K562 (cell line): ENCODE data around the gene KPNA4. TPM values are rescaled to one million over a fixed set of nuclear protein-coding genes. Genes with fewer than 3 reads are reported as not detected.

Source experiments
- AFF1 ChIP-seq, 2 experiments: fragments of 450-650 bp; IDR thresholded peaks; 2 replicates each; pipeline ENCODE4 v1.6.1; 2018; ENCODE audit warnings: mild to moderate bottlenecking in 2 of 2, low read depth in 1 of 2; ENCODE audit not compliant: partially characterized antibody in 2 of 2
- CBX5 ChIP-seq: IDR thresholded peaks from 2 replicates; pipeline ENCODE4 v1.6.1; 2014; ENCODE audit warnings: low read depth, borderline replicate concordance
- CHAMP1 ChIP-seq: fragments of 450-650 bp; IDR thresholded peaks from 2 replicates; pipeline ENCODE4 v1.6.1; 2016; ENCODE audit warnings: mild to moderate bottlenecking
- CTCF ChIP-seq, 3 experiments: IDR thresholded peaks in 2 of 3; conservative IDR thresholded peaks in 1 of 3; 2 replicates each; pipeline ENCODE4 v1.5.1; 2011 to 2012; ENCODE audit warnings: low read length in 3 of 3, mild to moderate bottlenecking in 3 of 3, control low read depth in 2 of 3, improper control_type of control experiment in 1 of 3, inconsistent platforms in 1 of 3, low read depth in 1 of 3, mixed read lengths in 1 of 3, moderate library complexity in 1 of 3; ENCODE audit not compliant: insufficient read depth in 2 of 3
- ELF1 ChIP-seq: fragments of 200-800 bp; sonication (Bioruptor generic); IDR thresholded peaks from 2 replicates; pipeline ENCODE4 v1.6.1; 2016; ENCODE audit warnings: missing genetic modification characterization, missing compliant biosample characterization
- FIP1L1 ChIP-seq: fragments of 200-400 bp; formaldehyde crosslinking; IDR thresholded peaks from 2 replicates; pipeline ENCODE4 v1.6.1; 2018; ENCODE audit warnings: mild to moderate bottlenecking, low read depth, low read length; ENCODE audit not compliant: poor library complexity, severe bottlenecking
- ID3 ChIP-seq, 2 experiments: fragments of 250-450 bp in 1 of 2; fragments of 450-650 bp in 1 of 2; sonication (Bioruptor Pico) in 1 of 2; IDR thresholded peaks; 2 replicates each; pipeline versions ENCODE4 v1.6.1 to v1.8.0; 2016 to 2021; ENCODE audit warnings: mild to moderate bottlenecking in 2 of 2, moderate library complexity in 2 of 2, missing compliant biosample characterization in 1 of 2, missing genetic modification characterization in 1 of 2
- MBD1 ChIP-seq: fragments of 250-450 bp; sonication (Bioruptor Pico); IDR thresholded peaks from 2 replicates; pipeline ENCODE4 v1.8.0; 2022; ENCODE audit warnings: inconsistent platforms
- TAF1 ChIP-seq: IDR thresholded peaks from 2 replicates; pipeline ENCODE4 v1.6.1; 2011; ENCODE audit warnings: mild to moderate bottlenecking, low read length, moderate library complexity; ENCODE audit not compliant: insufficient read depth, control insufficient read depth, severe bottlenecking; ENCODE audit errors: extremely low read depth
- TAL1 ChIP-seq: fragments of 450-650 bp; IDR thresholded peaks from 2 replicates; pipeline ENCODE4 v1.6.1; 2016; ENCODE audit warnings: mild to moderate bottlenecking
- THRA ChIP-seq: fragments of 450-650 bp; IDR thresholded peaks from 2 replicates; pipeline ENCODE4 v1.6.1; 2017; ENCODE audit warnings: mild to moderate bottlenecking, moderate library complexity
- ZNF764 ChIP-seq: fragments of 250-450 bp; sonication (Bioruptor Pico); IDR thresholded peaks from 2 replicates; pipeline ENCODE4 v1.4.0; 2020; ENCODE audit warnings: low read depth, mild to moderate bottlenecking, moderate library complexity
- polyA plus RNA-seq, 8 experiments: library from polyadenylated mRNA; depleted of rRNA in 4 of 8; stranded (reverse) in 5 of 8; unstranded in 3 of 8; fragments of >200 nt; fragmentation: Nextera tagmentation in 2 of 8; fragmentation: Illumina TruSeq in 1 of 8; extraction: Ambion mirVana in 2 of 8; extraction: Trizol in 1 of 8; gene quantifications; 2 replicates each; pipeline versions ENCODE4 v1.2.1 to v1.2.3, GENCODE V29; 2011 to 2014; ENCODE audit warnings: inconsistent platforms in 1 of 8, missing spikeins in 1 of 8
- total RNA-seq, 7 experiments: library from RNA; depleted of rRNA in 6 of 7; stranded (reverse); fragments of >200 nt in 6 of 7; fragmentation: Illumina TruSeq in 2 of 7; extraction: Trizol in 2 of 7; gene quantifications; 2 replicates each; pipeline versions ENCODE4 v1.2.1 to v1.2.3, GENCODE V29; 2011 to 2021; ENCODE audit warnings: low replicate concordance in 1 of 7

Gene KPNA4
- total and polyA plus RNA-seq, 9 of the 15 experiments (the other 6 are each of a cell fraction or from before 2014, with no cell fraction given): 13.9 to 66.6 (median 34.5) TPM

- TF ChIP-seq AFF1 (IDR thresholded peaks at IDR 0.05; ENCODE audit: low read depth in 1 of 2, partially characterized antibody in 2 of 2): peak; percentile 43 to 69
- TF ChIP-seq THRA: no peak
- TF ChIP-seq ID3 (CRISPR knock-in tag; IDR thresholded peaks at IDR 0.05): no peak
- TF ChIP-seq ID3 (tag; IDR thresholded peaks at IDR 0.05): no peak
- no peak for TF ChIP-seq TAF1
- TF ChIP-seq ELF1 (tag): peak; percentile 42; the same call in 1 of the 2 replicates
- TF ChIP-seq MBD1 (CRISPR knock-in tag): no peak
- no peak for TF ChIP-seq FIP1L1
- no peak for TF ChIP-seq ZNF764 (CRISPR knock-in tag)
- no peak; the same call in 1 of the 2 replicates for TF ChIP-seq TAL1
- 0 out of 2 replicates have a peak, but pooled peaks have one; percentile 47 for TF ChIP-seq CBX5
- TF ChIP-seq CTCF (IDR thresholded peaks at IDR 0.05 in 2 of 3, conservative IDR thresholded peaks at IDR 0.05 in 1 of 3; ENCODE audit: insufficient read depth in 2 of 3, low read depth in 1 of 3, low read length in 3 of 3): no peak
- 0 out of 2 replicates have a peak, but pooled peaks have one; percentile 26 for TF ChIP-seq CHAMP1
These were observed 116.3 kb downstream of the KPNA4 start (continued) for GRCh38 chr3:160448845-160449635.
